Breast epithelium (tissue), 4 donors: ENCODE results near the gene GNAI2. TPM values are rescaled to one million over a fixed set of nuclear protein-coding genes. Genes with fewer than 3 reads are reported as not detected.

Experiments
- DNase-seq, 2 donors: peaks; one replicate each; pipeline ENCODE4 v3.0.0-alpha.2; 2019; ENCODE audit warnings: low spot score in 2 of 2
- H3K27ac ChIP-seq, 2 donors: fragments of 200-600 bp; sonication (generic) in 1 of 2; one replicate each; pipeline ENCODE4 v1.5.1; 2016 to 2019; ENCODE audit warnings: mild to moderate bottlenecking in 1 of 2
- H3K27me3 ChIP-seq, 2 donors: fragments of 200-600 bp; sonication (generic) in 1 of 2; one replicate each; pipeline versions ENCODE4 v1.5.1 to v1.6.0; 2017 to 2019; ENCODE audit warnings: control low read depth in 1 of 2, mild to moderate bottlenecking in 1 of 2
- H3K36me3 ChIP-seq: fragments of 200-600 bp; one replicate; pipeline ENCODE4 v1.5.1; 2019
- H3K4me1 ChIP-seq, 2 donors: fragments of 200-600 bp; sonication (generic); one replicate each; pipeline ENCODE4 v1.5.1; 2016 to 2019; ENCODE audit warnings: control low read depth in 1 of 2
- H3K4me3 ChIP-seq, 3 donors: fragments of 200-600 bp; sonication (generic); 1 replicate in 2 of 3; 2 replicates in 1 of 3; pipeline ENCODE4 v1.5.1; 2016 to 2019; ENCODE audit warnings: mild to moderate bottlenecking in 3 of 3, moderate library complexity in 2 of 3
- H3K9me3 ChIP-seq, 2 donors: fragments of 200-600 bp; sonication (generic) in 1 of 2; one replicate each; pipeline ENCODE4 v1.5.1; 2016 to 2019; ENCODE audit warnings: control low read depth in 1 of 2
- POLR2A ChIP-seq: fragments of 450-650 bp; IDR thresholded peaks from one replicate; pipeline ENCODE4 v1.6.1; 2016; ENCODE audit warnings: antibody characterized with exemption, mild to moderate bottlenecking, moderate library complexity
- POLR2AphosphoS5 ChIP-seq, 3 donors: sonication (generic); formaldehyde crosslinking; IDR thresholded peaks; one replicate each; pipeline ENCODE4 v1.6.1; 2017; ENCODE audit warnings: antibody characterized with exemption in 3 of 3
- intact Hi-C: fragments of 100-400 bp; cut with DNase I; formaldehyde crosslinking; loops from one replicate; pipeline ENCODE4 v1.15.1; 2023; ENCODE audit warnings: low total_unique reads
- total RNA-seq, 3 donors: library from RNA; depleted of rRNA; stranded (reverse); fragments of >200 nt; gene quantifications; one replicate each; pipeline ENCODE4 v1.1.0, GENCODE V29; 2016
- TF ChIP-seq, protein P1 (sequence below), 3 donors: fragments of 450-650 bp; IDR thresholded peaks; one replicate each; pipeline ENCODE4 v1.5.1; 2016 to 2017; ENCODE audit warnings: antibody characterized with exemption in 3 of 3, mild to moderate bottlenecking in 3 of 3, moderate library complexity in 3 of 3

GNAI2 gene
- total RNA-seq, 3 donors from 2014 or later: 95.3 to 232 (median 162) TPM

DNA sequence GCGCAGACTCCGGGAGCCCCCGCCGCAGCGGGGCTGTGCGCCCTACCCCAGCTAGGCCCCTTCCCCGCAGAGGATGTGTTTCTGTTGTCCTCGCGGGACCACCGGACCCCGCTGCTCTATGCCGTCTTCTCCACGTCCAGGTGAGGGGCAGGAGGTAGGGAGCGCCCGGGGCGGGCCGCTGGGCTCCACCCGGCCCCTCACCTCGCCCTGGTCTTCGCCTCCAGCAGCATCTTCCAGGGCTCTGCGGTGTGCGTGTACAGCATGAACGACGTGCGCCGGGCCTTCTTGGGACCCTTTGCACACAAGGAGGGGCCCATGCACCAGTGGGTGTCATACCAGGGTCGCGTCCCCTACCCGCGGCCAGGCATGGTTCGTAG is 37.7 kb downstream of the GNAI2 start:
- intact Hi-C loops: loop anchor here (2.0 kb wide), 1 partner anchor 47 kb away; no protein-coding TSS in a partner anchor
- Histone ChIP-seq H3K27ac (no peak overlapping the region), H3K27me3 (no peaks in the 10 kb centered on the region), H3K4me3 (peak overlapping the region; percentile 21 to 65 (median 47)), H3K4me1 (peaks cover 12% of the 10 kb centered on the region in 2 donors), H3K36me3 (no peaks in the 10 kb centered on the region), H3K9me3 (no peaks in the 10 kb centered on the region)
- no peak for TF ChIP-seq POLR2A
- no peak for TF ChIP-seq POLR2AphosphoS5 (IDR thresholded peaks at IDR 0.05)
- TF ChIP-seq, protein P1, sequence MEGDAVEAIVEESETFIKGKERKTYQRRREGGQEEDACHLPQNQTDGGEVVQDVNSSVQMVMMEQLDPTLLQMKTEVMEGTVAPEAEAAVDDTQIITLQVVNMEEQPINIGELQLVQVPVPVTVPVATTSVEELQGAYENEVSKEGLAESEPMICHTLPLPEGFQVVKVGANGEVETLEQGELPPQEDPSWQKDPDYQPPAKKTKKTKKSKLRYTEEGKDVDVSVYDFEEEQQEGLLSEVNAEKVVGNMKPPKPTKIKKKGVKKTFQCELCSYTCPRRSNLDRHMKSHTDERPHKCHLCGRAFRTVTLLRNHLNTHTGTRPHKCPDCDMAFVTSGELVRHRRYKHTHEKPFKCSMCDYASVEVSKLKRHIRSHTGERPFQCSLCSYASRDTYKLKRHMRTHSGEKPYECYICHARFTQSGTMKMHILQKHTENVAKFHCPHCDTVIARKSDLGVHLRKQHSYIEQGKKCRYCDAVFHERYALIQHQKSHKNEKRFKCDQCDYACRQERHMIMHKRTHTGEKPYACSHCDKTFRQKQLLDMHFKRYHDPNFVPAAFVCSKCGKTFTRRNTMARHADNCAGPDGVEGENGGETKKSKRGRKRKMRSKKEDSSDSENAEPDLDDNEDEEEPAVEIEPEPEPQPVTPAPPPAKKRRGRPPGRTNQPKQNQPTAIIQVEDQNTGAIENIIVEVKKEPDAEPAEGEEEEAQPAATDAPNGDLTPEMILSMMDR (IDR thresholded peaks at IDR 0.05): no peak
- DNase-seq: no peak

- no peaks in the 10 kb centered on the region for H3K9me3 ChIP-seq
- H3K27ac ChIP-seq: no peak overlapping the region
- peak; percentile 53 to 76 for DNase-seq
- H3K27me3 ChIP-seq: no peaks in the 10 kb centered on the region
- H3K36me3 ChIP-seq: no peaks in the 10 kb centered on the region
- peaks cover 4 to 6% of the 10 kb centered on the region in 2 donors for H3K4me1 ChIP-seq
- TF ChIP-seq, protein P1 (IDR thresholded peaks at IDR 0.05): peak; percentile 66 to 74 (median 69)
- TF ChIP-seq POLR2A (no peak), POLR2AphosphoS5 (IDR thresholded peaks at IDR 0.05) (no peak)
- intact Hi-C loops: no loop called here
- H3K4me3 ChIP-seq: peak overlapping the region in 1 of 3 donors; percentile 16
These were observed 38.5 kb downstream of the GNAI2 start for GRCh38 chr3:50274371-50275104.

DNA sequence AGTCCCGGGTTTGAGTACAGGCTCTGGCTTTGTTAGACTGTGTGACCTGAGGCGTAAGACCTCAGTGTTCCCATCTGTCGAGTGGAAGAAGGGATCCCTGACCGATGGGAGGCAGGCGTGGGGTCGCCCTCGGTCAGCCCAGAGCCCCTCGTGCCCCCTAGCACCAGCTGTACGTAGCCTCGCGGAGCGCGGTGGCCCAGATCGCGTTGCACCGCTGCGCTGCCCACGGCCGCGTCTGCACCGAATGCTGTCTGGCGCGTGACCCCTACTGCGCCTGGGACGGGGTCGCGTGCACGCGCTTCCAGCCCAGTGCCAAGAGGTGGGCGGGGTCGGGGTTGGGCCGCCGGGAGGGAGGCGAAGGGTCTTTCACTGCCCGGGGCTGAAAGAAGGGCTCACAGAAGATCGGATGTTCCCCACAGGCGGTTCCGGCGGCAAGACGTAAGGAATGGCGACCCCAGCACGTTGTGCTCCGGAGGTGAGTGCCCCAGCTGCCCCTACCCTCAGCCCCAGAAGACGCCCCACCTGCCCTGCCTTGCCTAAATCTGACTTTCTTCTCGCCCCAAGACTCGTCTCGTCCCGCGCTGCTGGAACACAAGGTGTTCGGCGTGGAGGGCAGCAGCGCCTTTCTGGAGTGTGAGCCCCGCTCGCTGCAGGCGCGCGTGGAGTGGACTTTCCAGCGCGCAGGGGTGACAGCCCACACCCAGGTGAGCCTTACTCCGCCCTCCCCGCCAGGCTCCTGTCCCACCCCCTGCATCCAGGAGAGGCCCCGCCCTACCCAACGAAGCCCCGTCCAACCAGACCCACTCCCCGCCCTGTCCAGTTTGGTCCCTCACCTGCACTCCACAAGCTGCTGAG is 39.4 kb downstream of the GNAI2 start:
- TF ChIP-seq, protein P1 (IDR thresholded peaks at IDR 0.05): no peak
- TF ChIP-seq POLR2A: no peak
- no peak for TF ChIP-seq POLR2AphosphoS5 (IDR thresholded peaks at IDR 0.05)
- Histone ChIP-seq H3K9me3 (no peaks in the 10 kb centered on the region), H3K4me1 (no peaks in the 10 kb centered on the region), H3K27me3 (no peaks in the 10 kb centered on the region), H3K36me3 (no peaks in the 10 kb centered on the region), H3K27ac (no peak overlapping the region), H3K4me3 (no peak overlapping the region)
- DNase-seq: no peak
- intact Hi-C loops: no loop called here

DNA sequence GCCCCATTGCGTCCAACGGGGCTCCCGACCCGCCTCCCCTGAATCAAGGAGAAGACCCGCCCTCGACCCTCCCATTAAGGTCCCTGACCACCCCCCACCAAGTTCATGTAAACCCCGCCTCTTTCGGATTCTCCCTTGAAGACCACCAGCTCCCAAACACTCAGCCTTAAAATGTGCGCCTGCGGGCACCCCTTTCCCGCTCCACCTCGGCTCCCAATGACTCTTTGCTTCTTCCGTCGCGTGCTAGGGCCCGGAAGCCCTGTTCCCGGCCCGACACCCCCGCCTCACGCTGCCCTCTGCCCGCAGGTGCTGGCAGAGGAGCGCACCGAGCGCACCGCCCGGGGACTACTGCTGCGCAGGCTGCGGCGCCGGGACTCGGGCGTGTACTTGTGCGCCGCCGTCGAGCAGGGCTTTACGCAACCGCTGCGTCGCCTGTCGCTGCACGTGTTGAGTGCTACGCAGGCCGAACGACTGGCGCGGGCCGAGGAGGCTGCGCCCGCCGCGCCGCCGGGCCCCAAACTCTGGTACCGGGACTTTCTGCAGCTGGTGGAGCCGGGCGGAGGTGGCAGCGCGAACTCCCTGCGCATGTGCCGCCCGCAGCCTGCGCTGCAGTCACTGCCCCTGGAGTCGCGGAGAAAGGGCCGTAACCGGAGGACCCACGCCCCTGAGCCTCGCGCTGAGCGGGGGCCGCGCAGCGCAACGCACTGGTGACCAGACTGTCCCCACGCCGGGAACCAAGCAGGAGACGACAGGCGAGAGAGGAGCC is 40.2 kb downstream of the GNAI2 start:
- no peak overlapping the region for H3K27ac ChIP-seq

More for the DNA sequence above, 40.2 kb downstream of the GNAI2 start:
- no peak overlapping the region for H3K4me3 ChIP-seq
- intact Hi-C loops: no loop called here
- TF ChIP-seq, protein P1 (IDR thresholded peaks at IDR 0.05): no peak
- TF ChIP-seq POLR2A: no peak
- no peak for TF ChIP-seq POLR2AphosphoS5 (IDR thresholded peaks at IDR 0.05)
- H3K4me1 ChIP-seq: no peaks in the 10 kb centered on the region
- H3K36me3 ChIP-seq: no peaks in the 10 kb centered on the region
- no peaks in the 10 kb centered on the region for H3K9me3 ChIP-seq
- DNase-seq: no peak
- no peaks in the 10 kb centered on the region for H3K27me3 ChIP-seq
